Fibroblast of peridontal ligament (primary cell): Measurements from ENCODE around the gene TMEM141.
A peak's percentile ranks its signal among the peaks of the same experiment; 100 is the strongest.
"Not testable (repeated sequence)": the region's sequence is repeated elsewhere in the genome, so short reads cannot be mapped to it uniquely, and the experiment has no call there.

ENCODE experiments used
- DNase-seq: peaks from one replicate; pipeline ENCODE4 v3.0.0-alpha.2; 2010; ENCODE audit errors: extremely low read depth

TMEM141 gene

DNA sequence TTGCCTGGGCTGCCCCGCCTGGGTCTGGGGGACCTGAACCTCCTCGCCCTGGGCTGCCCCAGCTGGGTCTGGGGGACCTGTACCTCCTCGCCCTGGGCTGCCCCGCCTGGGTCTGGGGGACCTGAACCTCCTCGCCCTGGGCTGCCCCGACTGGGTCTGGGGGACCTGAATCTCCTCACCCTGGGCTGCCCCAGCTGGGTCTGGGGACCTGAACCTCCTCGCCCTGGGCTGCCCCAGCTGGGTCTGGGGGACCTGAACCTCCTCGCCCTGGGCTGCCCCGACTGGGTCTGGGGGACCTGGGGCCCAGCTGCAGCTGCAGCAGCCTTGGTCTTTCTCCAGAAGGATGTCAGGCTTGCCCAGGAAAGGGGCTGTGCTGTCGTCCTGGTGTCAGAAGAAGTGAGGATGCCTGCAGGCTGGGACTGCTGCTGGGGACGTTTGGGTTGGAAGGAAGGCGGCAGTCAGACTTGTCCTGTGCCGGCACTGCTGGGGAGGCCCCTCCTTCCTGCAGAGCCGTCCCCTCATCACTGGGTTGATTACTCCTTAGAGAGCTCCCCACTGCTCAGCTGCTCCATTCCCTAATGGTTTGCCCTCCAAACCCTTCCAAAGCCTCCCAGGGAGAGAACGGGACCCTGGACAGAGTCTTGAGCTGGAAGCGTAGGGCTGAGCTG is 42.4 kb downstream of the TMEM141 start:
- DNase-seq, result not testable (repeated sequence)

DNA sequence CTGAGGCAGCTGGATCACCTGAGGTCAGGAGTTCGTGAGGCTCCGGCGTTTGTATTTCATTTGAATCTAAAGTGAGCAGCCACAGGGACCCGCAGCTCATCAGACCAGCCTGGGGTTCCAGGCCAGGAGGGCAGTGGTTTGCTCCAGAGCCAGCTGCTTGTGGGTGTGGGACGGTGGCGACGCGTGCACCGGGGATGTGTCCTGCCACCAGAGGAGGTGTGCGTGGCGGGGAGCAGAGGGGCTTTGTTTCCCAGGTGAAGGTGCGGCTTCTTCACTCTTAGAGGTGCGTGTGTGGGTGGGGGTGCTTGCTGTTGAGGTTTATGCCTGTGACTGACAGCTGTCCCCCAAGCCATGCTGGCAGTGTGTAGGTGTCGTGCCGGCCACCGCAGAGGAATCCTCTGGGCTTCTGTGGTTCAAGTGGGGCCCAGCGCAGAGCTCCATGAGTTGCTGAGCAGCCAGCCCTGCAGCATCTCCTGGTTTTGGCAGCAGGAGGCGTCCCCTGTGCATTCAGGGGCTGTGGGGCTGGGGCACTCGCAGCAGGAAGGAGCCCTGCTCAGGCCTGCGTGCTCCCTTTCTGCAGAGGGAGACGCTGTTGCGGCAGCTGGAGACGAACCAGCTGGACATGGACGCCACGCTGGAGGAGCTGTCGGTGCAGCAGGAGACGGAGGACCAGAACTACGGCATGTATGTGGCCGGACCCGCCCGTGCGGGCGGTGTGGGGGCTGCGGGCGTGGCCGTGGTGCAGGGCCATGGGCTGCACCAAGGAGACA is 44.2 kb downstream of the TMEM141 start:
- DNase-seq, result no peak

DNA sequence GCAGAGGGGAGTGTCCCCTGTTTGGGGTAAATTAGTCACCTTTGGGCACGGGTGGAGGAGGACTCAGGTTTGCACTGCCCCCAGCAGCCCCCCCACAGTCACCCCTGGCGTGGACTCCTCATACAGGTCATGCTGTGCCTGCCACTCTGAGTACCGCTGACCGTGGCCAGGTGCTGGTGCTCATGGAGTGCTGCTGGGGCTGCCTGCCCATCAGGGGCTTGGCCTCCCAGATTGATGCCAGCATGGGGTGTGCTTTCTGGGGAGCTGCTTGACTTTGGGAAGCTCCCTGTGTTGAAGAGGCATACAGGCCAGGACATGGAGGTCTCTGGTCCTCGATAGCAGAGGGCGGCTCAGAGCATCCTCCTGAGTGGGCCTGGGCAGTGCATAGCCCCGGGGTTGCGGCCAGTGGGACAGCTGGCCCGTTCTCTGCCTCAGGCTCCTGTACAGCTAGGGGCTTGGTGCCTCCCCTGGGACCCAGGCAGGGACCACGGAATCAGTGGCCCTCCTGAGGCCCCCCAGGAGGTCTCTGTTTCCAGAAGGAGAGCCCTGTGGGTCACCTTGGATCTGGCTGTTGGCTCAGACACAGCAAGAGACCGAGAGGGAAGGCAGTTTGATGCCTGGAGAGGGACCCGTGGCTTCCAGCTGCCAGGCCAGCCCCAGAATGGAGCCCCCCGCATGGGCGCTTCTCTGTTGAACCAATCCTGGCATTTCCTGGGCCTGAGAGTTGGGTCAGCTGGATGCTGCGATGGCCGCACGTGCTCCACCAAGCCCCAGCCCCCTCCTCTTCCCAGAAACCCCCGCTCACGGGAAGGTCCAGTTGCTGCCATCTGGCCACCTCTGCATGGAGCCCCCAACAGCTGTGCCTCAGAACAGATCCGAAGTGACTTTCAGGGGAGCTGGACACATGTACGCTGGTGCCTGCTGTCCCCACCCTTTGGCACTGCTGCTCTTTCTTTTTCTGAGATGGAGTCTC is 45.1 kb downstream of the TMEM141 start:
- DNase-seq, result no peak

DNA sequence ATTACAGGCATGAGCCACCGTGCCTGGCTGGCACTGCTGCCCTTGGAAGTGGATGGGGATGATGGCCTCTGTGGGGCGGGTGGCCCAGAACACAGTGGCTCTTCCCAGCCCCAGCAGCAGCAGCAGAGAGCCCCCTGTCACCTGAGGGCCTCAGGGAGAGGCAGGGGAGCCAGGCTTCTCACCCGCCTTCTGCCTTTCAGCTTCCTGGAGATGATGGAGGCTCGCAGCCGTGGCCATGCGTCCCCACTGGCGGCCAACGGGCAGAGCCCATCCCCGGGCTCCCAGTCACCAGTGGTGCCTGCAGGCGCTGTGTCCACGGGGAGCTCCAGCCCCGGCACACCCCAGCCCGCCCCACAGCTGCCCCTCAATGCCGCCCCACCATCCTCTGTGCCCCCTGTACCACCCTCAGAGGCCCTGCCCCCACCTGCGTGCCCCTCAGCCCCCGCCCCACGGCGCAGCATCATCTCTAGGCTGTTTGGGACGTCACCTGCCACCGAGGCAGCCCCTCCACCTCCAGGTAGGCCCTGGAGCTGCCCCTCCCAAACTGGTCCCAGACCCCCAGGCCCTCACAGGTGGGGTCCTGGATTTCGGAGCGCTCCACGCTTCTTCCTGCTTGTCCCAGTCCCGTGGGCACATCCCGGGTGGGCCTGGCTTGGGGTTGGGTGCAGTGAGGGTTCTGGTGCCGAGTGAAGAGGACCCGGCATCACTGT is 46.2 kb downstream of the TMEM141 start:
- DNase-seq, result no peak

DNA sequence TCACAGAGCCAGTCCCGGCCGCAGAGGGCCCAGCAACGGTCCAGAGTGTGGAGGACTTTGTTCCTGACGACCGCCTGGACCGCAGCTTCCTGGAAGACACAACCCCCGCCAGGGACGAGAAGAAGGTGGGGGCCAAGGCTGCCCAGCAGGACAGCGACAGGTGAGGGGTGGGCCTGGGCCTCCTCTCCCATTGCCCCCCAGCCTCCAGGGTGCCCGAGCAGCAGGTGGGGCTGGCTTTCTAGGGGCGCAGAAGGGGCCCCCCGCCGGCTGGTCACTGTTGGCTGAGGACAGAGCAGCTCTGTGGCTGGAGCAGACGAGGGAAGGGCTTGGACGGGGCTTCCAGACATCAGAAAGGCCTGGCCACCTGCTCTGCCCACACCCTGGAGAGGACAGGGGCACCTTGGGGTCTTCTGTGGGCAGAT is 46.7 kb downstream of the TMEM141 start:
- not testable (repeated sequence) for DNase-seq

DNA sequence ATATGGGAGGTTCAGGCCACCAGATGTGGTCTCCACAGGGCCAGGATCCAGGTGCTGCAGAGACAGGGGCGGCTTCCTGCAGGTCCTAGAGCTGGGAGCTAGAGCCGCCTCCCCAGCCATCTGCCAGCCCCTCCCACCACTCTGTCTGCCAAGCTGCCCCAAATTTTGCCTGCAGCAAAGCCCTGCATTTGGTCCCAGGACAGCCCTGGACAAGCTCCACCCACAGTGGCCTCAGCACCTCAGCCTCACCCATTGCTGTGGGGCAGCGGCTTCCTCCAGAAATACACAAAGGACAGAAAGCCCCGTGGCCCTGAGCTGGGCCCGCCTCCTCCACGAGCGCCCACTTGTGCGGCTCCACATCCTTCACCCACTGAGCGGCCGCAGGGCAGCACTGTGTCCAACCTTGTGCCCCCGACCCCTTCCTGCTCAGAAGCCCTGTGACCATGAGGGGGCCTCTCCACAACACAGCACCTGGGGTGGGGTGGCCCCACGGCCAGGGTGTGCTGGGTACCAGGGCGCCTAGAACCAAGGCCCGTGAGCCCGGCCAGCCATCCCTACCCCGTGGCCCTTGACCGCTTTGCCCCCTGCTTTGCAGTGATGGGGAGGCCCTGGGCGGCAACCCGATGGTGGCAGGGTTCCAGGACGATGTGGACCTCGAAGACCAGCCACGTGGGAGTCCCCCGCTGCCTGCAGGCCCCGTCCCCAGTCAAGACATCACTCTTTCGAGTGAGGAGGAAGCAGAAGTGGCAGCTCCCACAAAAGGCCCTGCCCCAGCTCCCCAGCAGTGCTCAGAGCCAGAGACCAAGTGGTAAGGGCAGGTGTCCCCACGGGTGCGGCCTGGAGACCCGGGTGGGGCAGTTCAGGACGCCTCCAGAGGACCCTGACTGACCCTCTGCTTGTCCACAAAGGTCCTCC is 47.4 kb downstream of the TMEM141 start:
- no peak for DNase-seq

DNA sequence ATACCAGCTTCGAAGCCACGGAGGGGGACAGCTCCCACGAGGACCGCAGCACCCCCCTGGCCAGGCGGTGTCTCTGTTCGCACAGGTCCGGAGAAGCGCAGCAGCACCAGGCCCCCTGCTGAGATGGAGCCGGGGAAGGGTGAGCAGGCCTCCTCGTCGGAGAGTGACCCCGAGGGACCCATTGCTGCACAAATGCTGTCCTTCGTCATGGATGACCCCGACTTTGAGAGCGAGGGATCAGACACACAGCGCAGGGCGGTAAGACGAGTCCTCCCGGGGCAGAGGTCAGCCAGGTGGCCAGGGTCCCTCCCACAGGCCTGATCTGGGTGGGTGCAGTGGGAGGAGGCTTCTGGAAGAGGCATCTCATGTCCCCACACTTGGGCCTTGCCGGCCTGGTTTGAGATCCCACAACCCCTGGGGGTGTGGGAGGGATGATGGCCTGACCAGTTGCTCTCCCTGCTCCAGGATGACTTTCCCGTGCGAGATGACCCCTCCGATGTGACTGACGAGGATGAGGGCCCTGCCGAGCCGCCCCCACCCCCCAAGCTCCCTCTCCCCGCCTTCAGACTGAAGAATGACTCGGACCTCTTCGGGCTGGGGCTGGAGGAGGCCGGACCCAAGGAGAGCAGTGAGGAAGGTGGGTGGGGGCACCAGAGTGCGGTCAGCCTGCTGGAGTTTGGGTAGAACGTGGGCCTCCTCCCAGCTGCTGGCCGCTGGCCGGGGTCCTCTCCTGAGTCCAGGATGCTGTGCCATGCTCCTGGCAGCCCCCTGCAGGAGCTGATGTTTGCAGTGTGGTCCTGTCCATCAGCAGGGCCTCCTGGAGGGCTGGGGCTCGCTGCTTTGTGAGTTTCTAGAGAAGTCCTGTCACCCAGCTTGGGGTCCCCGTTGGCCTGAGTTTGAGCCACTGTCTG is 48.3 kb downstream of the TMEM141 start:
- DNase-seq, result no peak

DNA sequence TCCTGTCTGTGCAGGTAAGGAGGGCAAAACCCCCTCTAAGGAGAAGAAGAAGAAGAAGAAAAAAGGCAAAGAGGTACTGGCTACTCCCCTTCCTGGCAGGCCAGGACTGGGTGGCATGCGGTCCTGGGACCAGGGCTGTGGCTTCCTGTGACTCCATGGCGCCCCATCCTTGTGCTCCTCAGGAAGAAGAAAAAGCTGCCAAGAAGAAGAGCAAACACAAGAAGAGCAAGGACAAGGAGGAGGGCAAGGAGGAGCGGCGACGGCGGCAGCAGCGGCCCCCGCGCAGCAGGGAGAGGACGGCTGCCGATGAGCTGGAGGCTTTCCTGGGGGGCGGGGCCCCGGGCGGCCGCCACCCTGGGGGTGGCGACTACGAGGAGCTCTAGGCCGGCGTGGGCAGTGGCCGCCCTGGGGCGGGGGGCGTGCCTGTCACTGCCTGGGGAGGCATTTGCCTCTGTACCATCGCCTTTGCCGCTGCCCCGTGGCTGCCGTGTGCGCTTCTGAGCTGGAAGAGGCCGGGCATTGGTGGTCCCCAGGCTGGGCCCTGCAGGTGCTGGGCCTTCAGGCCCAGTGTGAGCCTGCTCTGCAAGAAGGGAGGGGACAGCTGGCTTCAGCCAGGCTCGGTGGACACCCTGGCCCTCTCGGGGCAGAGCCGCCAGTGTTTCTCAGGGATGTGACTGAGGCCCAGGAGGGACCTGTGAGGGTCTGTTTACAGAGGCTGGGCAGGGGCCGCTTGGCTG is 49.2 kb downstream of the TMEM141 start:
- DNase-seq, result no peak

DNA sequence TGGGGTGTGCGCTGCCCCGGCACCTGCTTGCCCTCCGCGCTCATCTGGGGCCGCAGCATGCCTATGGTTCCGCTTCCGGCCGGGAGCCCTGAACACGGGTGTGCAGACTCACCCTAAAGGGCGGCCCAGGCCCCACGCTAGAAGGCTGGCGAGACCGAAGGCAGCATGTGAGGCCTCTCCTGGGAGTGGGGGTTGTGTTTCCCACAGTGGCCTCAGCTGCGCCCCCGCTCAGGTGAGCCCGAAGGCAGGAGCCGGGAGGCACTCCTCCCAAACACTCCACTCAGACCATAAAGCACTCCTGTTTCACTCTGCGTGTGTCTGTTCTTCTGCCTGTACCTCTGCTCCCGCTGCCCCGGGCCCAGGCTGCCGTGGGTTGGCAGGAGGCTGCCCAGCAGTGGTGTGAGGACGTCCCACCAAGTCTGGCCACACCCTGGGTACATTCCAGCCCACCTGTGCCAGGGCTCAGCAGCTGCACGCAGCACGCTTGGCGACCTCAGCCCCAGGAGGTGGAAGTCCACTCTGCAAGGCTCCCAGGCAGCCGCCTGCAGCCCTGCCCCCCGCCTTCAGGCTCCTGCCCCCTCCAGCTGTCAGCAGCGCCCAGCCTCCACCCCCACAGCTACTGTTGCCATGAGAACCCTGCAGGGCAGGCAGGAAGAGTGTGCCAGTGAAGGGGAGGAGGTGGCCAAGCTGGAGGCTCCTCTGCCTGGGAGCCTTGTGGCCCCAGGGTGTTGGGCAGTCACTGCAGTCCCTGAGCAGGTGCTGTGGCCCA is 49.9 kb downstream of the TMEM141 start:
- DNase-seq, result peak; percentile 32

DNA sequence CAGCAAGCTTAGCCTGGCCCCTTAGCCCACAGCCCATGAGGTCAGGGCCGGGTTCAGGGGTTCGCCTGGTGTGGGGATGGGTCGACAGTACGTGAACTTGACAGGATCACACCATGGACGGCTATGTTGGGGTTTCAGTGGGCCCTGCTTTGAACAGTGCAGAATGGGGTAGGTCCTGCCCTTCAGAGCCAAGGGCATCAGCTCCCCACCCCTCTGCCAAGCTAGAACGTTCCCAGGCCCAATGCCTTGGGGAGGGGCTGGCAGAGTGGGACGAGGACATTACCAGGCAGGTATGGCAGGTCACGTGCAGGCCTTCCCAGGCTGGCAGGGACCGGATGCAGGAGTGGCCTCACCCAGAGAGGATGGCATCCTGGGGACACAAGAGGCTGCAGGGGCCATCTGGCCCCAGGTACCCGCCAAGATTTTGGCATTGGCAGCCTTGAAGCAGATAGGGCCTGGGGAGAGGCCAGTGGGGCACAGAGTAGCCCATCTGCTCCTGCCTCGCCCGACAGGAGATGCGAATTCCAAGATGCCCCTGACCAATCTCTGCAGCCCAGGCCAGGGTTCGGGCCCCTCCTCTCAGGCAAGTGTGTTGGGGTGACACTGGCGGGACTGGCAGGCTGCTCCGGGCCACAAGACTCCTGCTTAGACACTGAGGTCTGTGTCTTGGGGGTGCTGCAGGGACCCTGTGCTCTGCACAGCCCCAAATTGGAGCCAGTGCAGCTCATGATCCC is 50.7 kb downstream of the TMEM141 start:
- DNase-seq, result not testable (repeated sequence)

DNA sequence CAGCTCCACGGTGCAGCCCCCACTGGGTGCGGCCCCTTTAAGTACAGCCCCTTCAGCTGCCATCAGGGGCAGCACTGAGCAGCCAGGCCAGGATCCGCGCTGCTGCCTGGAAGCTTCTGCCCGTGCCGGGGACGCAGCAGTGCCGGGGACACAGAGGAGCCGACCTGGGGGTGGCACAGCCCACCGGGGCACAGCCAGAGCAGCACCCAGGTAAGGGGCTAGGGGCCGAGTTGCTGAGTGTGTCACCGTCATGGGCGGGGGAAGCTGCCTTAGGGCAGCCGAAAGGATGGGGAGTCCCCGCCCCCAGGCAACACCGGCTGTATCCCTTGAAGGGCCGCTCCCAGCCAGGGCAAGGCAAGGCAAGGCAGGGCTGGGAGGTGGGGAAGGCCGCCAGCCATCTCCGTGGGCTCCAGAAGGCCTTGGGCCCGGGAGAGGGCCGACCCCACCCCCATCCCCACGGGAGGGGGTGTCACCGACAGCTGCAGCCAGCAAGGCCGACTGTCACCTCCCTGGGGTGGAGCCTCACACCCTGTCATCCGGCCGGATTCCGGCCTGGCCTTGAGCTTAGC is 51.3 kb downstream of the TMEM141 start, which contains the start of gene AJM1:
AJM1 (plus strand) TSS at position 99 of the 569 bp plus-strand sequence. CDS start 1,937 bp downstream, outside the sequence.
- DNase-seq, result peak; percentile 65
